Gastrocnemius medialis (tissue), 4 donors: ENCODE measurements around the gene SYNJ1.
"Not testable (repeated sequence)": the region's sequence is repeated elsewhere in the genome, so short reads cannot be mapped to it uniquely, and the experiment has no call there.

Experiments used
- POLR2A ChIP-seq, 2 donors: fragments of 450-650 bp; IDR thresholded peaks; one replicate each; pipeline ENCODE4 v1.6.1; 2017; ENCODE audit warnings: antibody characterized with exemption in 2 of 2, mild to moderate bottlenecking in 2 of 2, moderate library complexity in 2 of 2
- TF ChIP-seq, protein P1 (sequence below), 5 experiments: fragments of 450-650 bp in 3 of 5; fragments of 200-600 bp in 2 of 5; sonication (generic) in 2 of 5; IDR thresholded peaks in 4 of 5; conservative IDR thresholded peaks in 1 of 5; 1 replicate in 4 of 5; 2 replicates in 1 of 5; pipeline ENCODE4 v1.5.1; 2016 to 2019; ENCODE audit warnings: antibody characterized with exemption in 5 of 5, mild to moderate bottlenecking in 3 of 5, moderate library complexity in 3 of 5

DNA sequence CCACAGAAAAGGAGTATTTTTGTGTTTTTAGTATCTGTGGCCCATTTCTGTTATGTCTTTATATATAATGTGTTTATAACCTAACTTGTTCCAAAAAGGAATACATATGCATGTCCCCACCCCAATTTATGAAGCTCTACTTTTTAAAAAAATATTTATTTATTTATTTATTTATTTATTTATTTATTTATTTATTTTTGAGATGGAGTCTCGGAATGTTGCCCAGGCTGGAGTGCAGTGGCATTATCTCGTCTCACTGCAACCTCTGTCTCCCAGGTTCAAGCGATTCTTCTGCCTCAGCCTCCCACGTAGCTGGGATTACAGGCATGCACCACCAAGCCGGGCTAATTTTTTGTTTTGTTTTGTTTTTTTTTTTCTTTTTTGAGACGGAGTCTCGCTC, 32.3 kb downstream of the SYNJ1 start:
- TF ChIP-seq, protein P1, sequence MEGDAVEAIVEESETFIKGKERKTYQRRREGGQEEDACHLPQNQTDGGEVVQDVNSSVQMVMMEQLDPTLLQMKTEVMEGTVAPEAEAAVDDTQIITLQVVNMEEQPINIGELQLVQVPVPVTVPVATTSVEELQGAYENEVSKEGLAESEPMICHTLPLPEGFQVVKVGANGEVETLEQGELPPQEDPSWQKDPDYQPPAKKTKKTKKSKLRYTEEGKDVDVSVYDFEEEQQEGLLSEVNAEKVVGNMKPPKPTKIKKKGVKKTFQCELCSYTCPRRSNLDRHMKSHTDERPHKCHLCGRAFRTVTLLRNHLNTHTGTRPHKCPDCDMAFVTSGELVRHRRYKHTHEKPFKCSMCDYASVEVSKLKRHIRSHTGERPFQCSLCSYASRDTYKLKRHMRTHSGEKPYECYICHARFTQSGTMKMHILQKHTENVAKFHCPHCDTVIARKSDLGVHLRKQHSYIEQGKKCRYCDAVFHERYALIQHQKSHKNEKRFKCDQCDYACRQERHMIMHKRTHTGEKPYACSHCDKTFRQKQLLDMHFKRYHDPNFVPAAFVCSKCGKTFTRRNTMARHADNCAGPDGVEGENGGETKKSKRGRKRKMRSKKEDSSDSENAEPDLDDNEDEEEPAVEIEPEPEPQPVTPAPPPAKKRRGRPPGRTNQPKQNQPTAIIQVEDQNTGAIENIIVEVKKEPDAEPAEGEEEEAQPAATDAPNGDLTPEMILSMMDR (IDR thresholded peaks at IDR 0.05 in 4 of 5, conservative IDR thresholded peaks at IDR 0.05 in 1 of 5): not testable (repeated sequence)
- TF ChIP-seq POLR2A (IDR thresholded peaks at IDR 0.05): not testable (repeated sequence)
